Gastrocnemius medialis (tissue), 4 donors: ENCODE results near the gene TNS1.

Source experiments
- POLR2A ChIP-seq, 2 donors: fragments of 450-650 bp; IDR thresholded peaks; one replicate each; pipeline ENCODE4 v1.6.1; 2017; ENCODE audit warnings: antibody characterized with exemption in 2 of 2, mild to moderate bottlenecking in 2 of 2, moderate library complexity in 2 of 2
- TF ChIP-seq, protein P1 (sequence below), 5 experiments: fragments of 450-650 bp in 3 of 5; fragments of 200-600 bp in 2 of 5; sonication (generic) in 2 of 5; IDR thresholded peaks in 4 of 5; conservative IDR thresholded peaks in 1 of 5; 1 replicate in 4 of 5; 2 replicates in 1 of 5; pipeline ENCODE4 v1.5.1; 2016 to 2019; ENCODE audit warnings: antibody characterized with exemption in 5 of 5, mild to moderate bottlenecking in 3 of 5, moderate library complexity in 3 of 5

DNA sequence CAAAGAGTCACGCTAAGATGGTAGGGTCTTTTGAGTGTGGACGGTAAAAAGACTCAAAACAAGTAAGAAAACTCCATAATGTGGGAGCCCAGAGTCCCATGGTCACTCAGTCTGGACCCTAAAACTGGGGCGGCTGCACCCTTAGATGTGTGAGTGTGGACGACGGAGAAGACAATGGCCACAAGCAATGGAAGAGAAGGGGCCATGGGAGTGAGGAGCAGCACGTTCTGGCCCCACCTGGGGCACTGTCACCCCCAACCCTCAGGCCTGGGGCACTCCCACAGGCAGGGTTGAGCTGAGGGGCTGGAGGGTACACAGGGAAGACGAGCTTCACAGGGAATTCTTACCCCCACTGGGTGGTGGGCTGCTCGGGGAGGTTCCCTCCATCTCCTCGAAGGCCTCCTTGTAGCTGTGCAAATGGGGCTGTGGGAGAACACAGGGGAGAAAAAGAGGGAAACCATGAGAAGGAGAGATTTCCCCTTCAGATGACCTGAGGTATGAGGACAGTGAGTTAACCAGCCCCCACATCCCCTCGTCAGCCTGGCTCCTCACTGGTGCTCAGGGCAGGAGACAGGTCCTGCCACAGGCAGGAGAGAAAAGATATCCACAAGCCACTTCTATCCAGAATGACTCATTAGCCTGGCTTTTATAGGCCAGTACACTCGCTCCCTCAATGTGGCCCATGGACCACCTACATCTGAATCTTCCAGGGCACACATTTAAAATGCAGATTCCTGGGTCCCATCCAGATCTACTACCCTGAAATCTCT, 167.9 kb downstream of the TNS1 start:
- TF ChIP-seq, protein P1, sequence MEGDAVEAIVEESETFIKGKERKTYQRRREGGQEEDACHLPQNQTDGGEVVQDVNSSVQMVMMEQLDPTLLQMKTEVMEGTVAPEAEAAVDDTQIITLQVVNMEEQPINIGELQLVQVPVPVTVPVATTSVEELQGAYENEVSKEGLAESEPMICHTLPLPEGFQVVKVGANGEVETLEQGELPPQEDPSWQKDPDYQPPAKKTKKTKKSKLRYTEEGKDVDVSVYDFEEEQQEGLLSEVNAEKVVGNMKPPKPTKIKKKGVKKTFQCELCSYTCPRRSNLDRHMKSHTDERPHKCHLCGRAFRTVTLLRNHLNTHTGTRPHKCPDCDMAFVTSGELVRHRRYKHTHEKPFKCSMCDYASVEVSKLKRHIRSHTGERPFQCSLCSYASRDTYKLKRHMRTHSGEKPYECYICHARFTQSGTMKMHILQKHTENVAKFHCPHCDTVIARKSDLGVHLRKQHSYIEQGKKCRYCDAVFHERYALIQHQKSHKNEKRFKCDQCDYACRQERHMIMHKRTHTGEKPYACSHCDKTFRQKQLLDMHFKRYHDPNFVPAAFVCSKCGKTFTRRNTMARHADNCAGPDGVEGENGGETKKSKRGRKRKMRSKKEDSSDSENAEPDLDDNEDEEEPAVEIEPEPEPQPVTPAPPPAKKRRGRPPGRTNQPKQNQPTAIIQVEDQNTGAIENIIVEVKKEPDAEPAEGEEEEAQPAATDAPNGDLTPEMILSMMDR (IDR thresholded peaks at IDR 0.05 in 4 of 5, conservative IDR thresholded peaks at IDR 0.05 in 1 of 5): no peak
- peak; percentile 19 to 31 for TF ChIP-seq POLR2A (IDR thresholded peaks at IDR 0.05)
